ENCODE data around the gene BRWD1.

BRWD1 gene

GRCh38 chr21:39313571-39314142, at the start of gene BRWD1:
Gene BRWD1, minus strand, starts transcription at chr21:39313632. Its CDS starts 141 bp downstream, at chr21:39313491.
- peak; percentile 82 for DNase-seq

- no peak for DNase-seq
Observed at GRCh38 chr21:39362733-39363132, 49.3 kb upstream of the BRWD1 start.

- DNase-seq = no peak
Observed at GRCh38 chr21:39359382-39359781, 46.0 kb upstream of the BRWD1 start.

- no peak for DNase-seq
Observed at GRCh38 chr21:39353295-39353694, 39.9 kb upstream of the BRWD1 start.

- DNase-seq = no peak
Observed at GRCh38 chr21:39350094-39351005, 36.9 kb upstream of the BRWD1 start.

GRCh38 chr21:39349211-39350093, 36.0 kb upstream of the BRWD1 start:
- DNase-seq = peak; percentile 99

GRCh38 chr21:39348355-39349210, 35.2 kb upstream of the BRWD1 start, which contains the start of gene HMGN1:
Gene HMGN1, minus strand, starts transcription at chr21:39349088. Its CDS starts 171 bp downstream, at chr21:39348917.
- DNase-seq = peak; percentile 95

- DNase-seq = no peak
Observed at GRCh38 chr21:39348040-39348354, 34.6 kb upstream of the BRWD1 start.

GRCh38 chr21:39347537-39347936, 34.1 kb upstream of the BRWD1 start:
- no peak for DNase-seq

GRCh38 chr21:39346671-39347331, 33.4 kb upstream of the BRWD1 start:
- no peak for DNase-seq

GRCh38 chr21:39346206-39346605, 32.8 kb upstream of the BRWD1 start:
- DNase-seq = no peak

- DNase-seq = no peak
Observed at GRCh38 chr21:39345440-39345839, 32.0 kb upstream of the BRWD1 start.

GRCh38 chr21:39344848-39345247, 31.4 kb upstream of the BRWD1 start:
- no peak for DNase-seq

- DNase-seq = no peak
Observed at GRCh38 chr21:39341249-39341923, 28.0 kb upstream of the BRWD1 start.

- DNase-seq = no peak
Observed at GRCh38 chr21:39340687-39341086, 27.3 kb upstream of the BRWD1 start.

- no peak for DNase-seq
Observed at GRCh38 chr21:39339231-39339630, 25.8 kb upstream of the BRWD1 start.

GRCh38 chr21:39336457-39337008, 23.1 kb upstream of the BRWD1 start:
- DNase-seq = no peak

GRCh38 chr21:39334611-39335010, 21.2 kb upstream of the BRWD1 start:
- DNase-seq = no peak

GRCh38 chr21:39332175-39332574, 18.7 kb upstream of the BRWD1 start:
- no peak for DNase-seq

- no peak for DNase-seq
Observed at GRCh38 chr21:39330001-39330400, 16.6 kb upstream of the BRWD1 start.

GRCh38 chr21:39327727-39328126, 14.3 kb upstream of the BRWD1 start:
- DNase-seq = no peak
